Hematopoietic multipotent progenitor cell treated with erythropoietin and hydrocortisone succinate and interleukin-3 and kit ligand, for 6 days (in vitro differentiated cells): Measurements from ENCODE around the gene UCN2.

ENCODE experiments used
- DNase-seq: peaks from one replicate; pipeline ENCODE4 v3.0.0-alpha.2; 2015

Gene UCN2

DNA sequence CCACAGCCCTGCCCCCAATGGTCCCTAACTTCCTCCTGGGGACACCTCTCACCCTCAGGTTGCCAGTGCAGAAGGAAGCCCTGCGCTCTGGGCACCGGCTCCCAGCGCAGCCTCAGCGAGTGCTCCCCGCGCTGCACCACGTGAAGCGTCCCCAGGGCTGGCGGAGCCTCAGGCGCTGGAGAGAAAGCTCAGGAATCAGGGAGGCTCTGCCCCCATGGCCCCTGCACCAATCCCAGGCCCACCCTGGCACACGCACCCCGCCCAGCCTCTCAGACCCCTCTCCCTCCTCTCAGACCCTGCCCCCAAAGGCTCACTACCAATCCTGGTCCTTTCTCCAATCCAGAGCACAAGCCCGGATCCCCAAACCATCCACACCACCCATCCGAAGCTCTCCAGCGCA, 24.6 kb upstream of the UCN2 start:
- DNase-seq, result no peak

DNA sequence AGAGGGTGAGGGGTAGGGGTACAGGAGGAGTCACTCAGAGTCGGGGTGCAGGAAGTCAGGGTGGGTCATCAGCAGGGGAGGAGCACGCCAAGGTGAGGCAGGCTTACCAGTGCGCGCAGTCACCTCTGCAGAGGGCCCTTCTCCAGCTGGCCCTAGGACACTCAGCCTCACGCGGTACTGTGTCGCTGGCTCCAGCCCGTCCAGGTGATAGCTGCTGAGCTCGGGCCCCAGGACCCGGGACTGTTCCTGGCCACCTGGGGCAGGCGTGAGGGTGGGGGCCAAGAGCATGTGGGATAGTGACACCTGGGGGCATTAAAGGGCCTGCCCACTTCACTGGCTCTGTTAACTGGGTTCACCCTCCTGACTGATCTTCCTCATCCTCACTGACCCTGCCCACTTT, 24.1 kb upstream of the UCN2 start:
- no peak for DNase-seq

DNA sequence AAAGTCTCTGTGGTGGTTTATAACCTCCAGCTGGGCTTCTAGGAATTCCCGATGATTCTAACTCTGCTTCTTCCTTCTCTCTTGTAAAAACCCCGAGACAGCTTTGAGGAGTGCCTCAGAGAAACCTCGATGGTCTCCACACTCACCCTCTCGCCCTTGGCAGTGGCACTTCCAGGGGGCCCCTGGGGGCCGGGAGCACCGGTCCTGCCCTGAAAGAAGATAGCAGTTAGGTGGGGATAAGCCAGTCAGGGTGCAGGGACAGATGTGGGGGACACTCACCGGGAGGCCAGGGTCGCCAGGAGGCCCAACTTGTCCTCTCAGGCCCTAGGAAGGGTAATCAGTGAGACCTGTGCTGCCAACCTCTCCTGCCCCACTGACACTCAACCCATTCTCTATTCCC, 21.8 kb upstream of the UCN2 start:
- DNase-seq, result no peak

DNA sequence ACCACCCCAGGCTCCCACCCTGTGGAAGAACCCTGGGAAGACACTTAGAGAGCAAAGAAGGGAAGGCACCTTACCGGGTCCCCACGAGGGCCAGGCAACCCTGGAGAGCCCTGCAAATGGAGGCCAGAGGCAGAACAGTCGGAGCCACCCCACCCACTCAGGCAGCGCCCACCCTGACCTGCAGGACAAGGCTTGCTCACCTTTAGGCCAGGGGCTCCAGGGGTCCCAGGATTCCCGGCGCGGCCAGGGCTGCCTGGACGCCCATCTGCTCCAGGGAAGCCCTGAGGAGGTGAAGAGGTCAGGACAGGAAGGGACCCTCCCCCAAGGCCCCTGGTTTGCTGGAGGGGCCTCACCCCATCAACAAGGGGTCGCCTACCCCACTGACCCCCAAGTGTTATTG, 21.3 kb upstream of the UCN2 start:
- no peak for DNase-seq

DNA sequence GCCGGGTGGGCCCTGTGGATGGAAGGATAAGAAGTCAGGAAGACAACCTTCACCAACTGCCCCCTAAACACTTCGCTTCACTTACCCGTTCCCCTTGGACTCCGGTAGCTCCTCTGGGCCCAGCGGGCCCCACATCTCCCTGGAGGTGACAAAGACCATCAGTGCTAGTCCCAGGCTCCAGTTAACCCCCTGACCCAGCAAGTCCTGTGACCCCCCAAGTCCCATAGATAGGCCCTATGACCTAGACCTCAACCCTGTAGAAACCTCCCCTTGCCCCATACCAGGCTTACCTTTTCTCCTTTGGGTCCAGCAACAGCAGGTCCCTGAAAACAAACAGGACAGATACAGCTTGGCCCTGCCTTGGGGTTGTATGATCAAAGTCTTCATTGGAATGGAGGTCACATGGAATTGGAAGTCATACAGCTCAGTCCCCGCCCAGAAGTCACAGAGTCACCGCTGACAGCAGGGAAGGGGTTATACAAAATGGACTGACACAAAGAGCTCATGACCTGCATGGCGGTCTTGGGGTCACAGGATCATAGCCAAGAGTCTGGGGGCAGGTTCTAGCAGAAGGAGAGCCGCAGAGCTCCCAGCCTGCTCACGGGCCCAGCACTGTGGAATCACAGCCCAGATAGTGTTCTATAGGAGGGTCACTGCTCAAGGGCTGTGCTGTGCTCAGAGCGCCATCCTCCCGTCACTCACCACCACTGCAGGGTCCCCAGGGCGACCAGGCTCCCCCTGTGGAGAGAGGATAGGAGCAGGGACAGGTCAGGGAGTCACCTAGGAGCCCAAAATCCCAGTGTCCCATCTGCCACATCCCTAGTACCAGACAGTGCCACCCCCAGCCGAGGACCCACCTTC, 18.3 kb upstream of the UCN2 start:
- DNase-seq, result no peak

DNA sequence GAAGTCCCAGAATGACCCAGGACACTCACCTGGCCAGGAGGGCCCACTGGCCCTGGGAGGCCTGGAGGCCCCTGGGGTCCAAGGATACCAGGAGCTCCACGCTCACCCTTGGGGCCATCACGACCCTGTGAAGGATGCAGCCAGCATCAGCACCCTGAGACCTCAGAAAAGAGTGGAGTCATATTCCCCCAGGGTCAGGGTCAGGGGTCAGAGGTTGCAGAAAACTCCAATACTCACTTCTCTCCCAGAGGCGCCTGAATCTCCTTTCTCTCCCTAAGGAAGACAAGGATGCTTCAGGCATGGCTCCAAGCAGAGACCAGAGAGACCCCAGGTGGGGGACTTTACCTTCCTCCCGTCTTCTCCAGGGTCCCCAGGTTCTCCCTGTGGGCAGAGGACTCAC, 13.1 kb upstream of the UCN2 start:
- no peak for DNase-seq

DNA sequence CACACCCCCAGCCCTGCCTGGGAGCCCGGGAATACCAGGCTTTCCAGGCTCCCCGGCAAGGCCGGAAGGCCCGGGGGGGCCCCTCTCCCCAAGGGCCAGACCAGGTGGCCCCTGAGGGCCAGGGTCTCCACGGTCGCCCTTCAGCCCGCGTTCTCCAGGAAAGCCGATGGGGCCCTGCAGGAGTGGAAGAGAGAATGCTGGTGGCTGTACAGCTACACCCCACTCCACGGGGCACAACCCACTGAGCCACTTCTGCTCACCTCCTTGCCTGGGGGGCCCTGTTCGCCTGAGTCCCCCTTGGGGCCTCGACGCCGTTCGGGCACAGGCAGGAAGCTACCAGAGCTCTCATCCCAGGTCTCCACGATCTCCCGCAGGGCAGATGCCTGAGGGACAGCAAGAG, 11.8 kb upstream of the UCN2 start:
- no peak for DNase-seq

DNA sequence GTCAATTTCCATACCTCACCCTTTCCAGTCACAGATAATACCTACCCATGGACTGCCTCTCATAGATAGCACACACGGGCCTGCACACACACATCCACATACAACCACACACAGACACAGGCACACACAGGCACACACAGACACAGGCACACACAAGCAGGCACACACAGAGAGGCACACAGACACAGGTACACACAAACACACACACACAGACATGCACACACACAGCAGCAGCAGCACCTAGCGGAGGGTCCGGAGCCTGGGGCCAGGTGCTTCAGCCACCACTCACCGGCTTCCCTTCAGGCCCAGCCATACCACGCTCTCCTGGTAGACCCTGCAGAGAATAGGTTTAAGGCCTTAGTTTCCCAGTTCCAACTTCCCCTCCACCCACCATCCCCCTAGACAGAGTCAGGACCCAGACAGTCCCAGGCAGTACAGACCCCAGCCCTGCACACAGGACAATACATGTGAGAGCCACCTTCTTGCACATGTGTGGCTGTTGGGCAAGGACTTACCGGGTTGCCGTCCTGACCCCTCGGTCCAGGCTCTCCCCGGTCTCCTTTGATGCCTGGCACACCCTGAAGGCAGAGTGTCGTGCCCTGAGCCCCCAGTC, 10.5 kb upstream of the UCN2 start:
- no peak for DNase-seq

DNA sequence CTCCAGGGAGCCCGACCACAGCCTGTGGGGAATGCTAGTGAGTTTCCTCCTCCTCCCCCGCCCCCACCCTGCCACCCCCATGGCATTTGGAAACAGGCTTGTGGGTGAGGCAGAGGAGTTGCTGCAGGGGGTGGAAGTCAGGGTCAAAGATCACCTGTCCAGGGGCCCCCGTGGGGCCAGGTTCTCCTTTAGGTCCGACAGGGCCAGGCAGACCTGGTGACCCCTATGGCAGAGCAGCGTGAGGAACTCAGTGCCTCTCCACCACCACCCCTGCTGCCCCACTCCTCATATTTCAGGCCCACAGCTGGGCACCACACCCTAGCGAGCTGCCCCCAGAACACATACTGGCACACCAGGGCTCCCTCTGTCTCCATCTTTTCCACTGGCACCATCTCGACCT, 8.9 kb upstream of the UCN2 start:
- no peak for DNase-seq

DNA sequence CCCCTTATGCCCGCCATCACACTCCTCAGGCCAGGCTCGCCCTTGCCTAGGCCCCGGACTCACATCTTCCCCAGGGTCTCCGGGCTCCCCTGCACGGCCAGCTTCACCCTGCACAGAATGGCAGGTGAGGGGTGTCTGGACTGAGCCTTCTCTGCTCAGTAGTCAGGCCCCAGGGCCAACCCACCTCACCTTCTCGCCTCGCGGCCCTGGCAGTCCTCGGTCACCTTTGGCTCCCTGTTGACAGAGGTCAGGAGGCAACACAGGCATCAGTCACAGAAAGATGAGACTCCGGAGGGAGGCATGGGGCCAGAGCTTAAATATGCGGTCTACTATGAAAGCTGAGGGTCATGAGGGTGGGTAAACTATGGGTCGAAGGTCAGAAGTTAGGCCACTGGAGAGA, 8.4 kb upstream of the UCN2 start:
- DNase-seq, result no peak

DNA sequence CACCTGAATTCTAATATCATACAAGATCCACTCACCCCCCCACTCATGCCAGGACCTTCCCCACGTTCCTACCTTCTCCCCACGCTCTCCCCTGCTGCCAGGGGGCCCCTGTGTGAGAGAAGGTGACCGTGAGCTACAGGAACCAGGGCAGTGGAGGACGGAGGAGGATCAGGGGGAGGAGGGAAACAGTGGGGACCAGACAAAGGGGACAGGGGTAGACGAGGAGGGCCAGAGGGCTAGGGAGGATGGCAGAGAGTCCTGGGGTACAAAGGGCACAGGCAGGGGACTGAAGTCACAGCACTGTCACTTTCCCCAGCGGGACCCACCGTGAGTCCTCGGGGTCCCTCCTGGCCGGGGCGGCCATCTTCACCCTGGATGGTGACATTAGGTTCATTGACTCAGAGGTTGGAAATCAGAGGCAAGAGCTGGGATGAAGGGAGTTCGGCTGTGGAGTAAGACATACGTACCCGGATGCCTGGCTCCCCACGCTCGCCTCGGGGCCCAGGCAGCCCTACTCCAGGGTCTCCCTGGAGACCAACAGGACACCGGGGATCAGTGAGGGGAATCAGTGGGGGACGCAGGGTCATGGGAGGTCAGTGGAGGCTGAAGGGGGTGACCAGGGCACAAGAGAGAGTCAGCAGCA, 6.3 kb upstream of the UCN2 start:
- DNase-seq, result no peak

DNA sequence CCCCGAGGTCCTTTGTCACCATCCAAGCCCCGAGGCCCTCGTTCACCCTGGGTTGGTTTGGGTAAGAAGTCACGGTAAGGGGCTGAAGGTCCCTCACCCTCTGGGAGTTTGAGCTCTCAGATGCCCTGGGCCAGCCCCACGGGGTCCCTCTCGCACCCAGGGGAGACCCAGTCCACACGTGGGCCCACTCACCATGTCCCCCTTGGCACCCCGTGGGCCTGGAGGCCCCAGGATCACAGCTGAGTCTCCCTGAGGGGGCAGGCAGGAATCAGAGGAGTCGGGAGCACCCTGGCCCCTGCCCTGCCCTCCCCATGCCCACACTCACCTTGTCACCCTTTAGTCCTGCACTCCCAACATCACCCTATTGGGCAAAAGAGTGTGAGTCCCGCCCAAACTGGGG, 5.8 kb upstream of the UCN2 start:
- no peak for DNase-seq

DNA sequence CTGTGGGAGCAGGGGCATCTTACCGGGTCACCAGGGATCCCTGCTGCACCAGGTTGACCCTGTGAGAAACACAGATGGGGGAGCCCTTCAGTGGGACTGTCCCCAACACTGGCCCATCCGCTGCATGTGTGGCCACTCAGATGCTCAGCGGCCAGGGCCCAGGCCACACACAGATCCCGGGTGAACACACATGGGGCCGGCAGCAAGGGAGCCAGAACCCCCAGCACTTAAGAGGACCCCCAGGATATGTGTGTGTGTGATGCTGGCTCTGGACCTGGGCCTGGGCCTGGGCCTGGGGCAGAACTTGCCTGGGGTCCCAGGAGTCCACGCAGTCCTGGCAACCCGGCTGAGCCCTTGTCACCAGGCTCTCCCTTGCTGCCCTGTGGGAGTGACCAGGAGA, 4.9 kb upstream of the UCN2 start:
- no peak for DNase-seq

DNA sequence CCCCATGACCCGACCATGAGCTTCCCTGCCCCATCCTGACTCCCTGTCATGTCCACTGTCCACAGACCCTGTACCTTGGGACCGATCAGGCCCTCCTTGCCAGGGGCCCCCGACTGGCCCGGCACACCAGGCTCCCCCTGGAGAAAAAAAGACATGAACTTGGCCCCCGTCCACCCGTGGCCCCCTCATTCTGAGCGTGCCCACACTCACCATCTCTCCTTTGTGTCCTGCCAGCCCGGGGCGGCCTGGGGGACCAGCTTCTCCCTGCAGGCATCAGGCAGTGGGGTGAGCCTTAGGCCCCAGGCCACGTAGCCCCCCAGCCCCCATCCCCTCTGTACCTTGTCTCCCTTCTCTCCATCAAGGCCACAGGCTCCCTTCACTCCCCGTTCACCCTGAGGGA, 3.9 kb upstream of the UCN2 start:
- DNase-seq, result no peak

DNA sequence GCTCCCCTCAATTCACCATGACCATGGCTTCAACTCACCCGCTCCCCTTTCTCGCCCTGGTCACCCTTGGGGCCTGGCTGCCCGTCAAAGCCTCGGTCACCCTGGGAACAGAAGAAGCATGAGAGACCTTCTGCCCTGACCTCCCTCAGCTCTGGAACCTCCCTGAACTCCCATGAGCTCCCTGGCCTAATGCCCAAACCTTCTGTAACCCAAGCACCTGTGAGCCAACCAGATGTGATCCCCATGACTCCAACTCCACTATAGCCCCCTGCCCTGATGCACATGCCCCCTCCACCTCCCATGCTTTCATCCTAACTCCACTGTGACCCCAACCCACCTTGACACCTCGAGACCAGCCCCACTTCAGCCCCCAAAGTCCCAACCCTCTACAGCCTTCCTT, 3.5 kb upstream of the UCN2 start:
- DNase-seq, result no peak

DNA sequence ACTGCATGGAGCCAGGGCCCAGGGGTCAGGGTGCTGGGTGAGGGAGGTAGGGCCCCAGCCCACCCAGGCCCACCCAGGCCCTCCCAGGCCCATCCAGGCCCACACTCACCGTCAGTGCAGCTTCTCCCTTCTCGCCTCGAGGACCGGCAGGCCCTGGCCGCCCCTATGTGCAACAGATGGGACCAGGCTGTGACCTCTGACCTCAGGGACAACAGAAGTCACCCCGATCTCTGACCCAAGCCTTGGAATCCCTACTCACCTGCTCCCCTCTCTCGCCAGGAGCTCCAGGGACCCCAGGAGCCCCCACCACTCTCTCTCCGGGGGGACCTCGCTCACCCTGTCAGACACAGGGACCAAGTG, 2.8 kb upstream of the UCN2 start:
- no peak for DNase-seq

DNA sequence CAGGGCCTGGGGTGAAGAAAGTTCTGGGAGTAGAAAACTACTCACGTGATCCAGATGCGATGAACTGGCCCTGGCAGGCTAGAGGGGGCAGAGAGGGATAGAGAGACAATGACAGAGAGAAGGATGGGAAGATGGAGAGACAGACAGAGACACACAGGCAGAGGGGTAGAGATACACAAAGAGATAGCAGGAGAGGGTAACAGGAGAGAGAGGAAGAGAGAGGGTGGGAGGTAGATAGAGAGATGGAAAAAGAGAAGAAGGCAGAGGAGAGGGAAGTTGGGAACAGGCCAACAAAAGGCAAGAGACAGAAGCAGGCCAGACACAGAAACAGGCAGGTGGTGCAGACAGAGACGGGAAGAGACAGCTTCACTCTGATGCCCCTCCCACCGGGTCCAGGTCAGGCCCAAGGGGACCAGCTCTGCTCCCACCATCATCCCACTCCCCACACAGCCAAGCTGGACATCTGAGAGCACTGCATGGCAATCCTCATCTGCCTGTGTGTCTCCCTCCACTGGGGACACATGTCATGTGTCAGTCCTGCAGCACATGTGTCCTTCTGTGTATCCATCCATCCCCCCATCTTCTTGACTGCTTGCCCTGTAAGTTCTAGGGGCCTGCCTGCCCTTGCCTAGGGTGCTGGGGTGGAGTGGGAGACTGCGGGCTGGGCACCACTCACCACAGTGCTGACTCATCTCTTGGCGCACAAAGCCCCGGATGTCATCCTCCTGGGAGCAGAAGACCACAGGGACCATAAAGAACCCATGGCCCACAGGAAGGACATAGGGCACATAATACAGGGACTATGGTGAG, 2.2 kb upstream of the UCN2 start:
- peak; percentile 67 for DNase-seq

DNA sequence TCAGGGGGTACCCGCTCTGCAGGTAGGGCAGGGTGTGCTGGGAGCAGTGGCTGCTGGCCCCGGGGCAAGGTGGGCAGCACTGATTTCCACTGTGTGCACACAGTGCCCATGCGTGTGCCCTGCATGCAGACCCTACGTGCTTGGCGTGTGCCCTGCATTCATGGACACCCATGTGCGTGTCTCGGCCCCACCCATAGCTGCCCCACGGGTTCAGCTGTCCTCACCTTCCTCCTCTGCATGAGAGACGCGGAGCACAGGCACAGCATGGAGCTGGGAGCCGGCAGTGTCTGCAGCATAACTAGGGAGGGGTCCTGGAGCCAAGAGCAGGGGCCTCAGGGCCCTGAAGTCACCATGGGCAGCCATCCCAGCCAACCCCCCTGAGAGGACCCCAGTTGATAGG, 1.6 kb upstream of the UCN2 start:
- no peak for DNase-seq

DNA sequence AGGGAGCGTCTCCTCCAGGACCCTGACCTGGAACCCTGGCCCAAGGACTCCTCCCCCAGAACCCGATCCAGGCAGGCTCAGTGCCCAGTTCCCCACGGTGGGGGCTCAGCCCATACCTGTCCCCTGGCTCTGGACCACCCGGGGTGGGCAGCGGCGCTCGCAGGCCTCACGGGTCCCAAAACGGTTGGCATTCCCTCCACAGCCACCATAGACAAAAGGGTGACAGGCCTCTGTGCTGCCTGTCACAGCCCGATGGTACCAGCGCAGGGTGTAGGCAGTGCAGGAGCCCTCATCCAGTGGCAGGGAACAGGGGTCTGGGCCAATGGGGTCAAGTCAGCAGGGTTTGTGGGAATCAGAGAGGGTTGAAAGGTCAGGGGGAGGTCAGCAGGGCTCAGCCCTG, 1.1 kb upstream of the UCN2 start:
- DNase-seq, result no peak

DNA sequence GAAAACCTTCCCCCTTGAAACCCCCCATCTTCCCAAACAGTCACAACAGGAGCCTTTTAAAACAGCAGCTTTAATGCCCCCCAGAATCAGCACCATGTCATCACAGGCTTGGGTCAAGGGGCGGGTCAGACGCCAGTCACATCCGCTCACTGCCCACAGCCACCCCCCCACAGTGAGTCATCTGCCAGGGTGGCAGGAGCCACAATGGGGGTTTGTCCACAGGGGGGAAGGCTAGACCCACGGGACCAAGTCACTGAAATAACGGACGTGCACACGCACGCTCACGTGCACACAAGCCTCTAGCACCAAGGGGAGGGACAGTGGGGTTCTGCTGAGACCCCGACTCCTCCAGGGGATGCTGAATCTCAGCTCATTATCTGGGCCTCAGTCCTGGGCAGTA, 441 bp upstream of the UCN2 start:
- peak; percentile 77 for DNase-seq

DNA sequence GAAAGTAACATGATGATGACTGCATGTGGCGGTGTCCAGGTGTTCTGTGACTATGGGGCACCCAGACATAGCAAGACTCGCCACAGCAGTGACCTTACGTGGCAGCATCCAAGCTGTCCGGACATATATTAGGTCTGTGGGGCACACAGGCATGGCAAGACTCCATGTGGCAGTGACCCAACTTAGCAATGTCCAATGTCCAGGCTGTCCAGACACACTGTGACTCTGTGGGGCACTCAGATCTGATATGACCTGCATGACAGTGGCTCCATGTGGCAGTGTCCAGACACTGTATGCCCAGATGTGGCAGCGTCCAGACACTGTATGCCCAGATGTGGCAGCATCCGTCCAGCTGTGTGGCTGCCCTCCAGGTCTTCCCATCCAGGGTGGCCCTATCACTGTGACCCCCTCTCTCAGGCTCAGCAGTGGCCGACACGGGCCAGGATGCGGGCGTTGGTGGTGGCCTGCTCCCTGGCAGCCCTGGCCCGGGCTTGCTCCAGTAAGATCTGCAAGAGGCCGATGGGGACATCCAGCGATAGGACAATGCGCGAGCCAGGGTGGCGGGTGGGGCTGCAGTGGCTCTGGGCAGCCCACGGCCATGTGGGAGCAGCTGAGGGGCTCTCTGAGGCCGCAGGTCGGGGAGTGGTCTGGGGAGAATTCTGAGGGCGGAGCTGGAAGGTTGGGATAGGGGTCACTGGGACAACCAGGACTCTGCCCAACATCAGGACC, 1.1 kb downstream of the UCN2 start:
- no peak for DNase-seq

DNA sequence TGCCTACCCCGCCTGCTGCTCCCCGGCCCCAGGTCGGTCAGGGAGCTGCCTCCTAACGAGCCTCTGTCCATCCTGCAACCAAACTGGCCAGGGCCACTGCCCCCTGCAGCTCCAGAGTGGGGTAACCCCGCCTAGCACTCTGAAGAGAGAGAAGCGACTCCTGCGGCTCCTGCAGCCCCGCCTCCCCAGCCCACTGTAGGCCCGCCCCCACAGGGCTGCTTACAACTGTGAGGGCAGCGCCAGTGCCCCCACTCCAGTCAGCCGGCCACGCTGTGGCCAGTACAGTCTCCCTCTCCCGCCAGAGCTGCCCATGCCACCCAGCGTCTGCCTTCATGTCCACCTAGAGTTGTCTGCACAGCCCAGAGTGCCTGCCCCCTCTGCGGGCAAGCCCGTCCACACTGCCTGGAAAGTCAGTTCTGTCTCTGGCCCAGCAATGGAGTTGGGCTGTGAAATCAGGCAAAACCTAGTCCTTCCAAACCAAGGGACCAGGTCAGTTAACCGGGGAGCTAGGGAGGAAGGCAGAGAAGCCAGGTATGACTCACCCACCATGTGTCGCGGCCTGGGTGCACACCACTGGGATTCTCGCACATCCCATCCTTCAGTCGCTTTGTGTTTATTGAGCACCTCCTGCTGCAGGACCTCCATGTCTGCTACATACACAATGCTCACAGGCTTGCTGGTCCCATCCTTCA, 2.4 kb downstream of the UCN2 start:
- peak; percentile 84 for DNase-seq
